ENCODE measurements around the gene IL9.

DNA sequence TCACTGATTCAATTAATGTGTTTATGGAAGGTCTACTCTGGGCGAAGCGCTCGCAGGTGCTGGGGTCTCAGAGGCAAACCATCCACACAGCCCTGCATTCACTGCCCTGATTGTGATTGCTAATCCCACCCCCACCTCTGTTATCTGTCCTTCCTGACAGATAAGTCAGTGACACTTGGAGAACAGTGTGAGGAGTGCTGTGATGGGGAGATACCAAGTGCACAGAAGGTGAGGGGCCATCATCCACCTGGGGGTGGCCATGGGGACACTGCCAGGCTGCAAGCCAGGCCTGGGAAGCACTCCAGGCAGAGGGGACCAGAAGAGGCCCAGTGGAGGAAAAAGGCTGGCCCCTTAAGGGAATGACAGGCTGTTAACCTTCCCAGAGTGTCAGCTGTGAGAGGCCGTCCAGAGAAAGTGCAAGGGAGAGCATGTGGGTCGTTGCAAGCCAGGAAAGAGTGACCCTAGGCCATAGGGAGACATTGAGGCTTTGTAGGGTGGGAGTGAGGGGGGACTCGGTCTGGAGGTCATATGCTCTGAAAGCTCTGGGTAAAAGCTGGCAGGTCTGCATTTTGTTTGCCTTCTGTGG is 18.0 kb downstream of the IL9 start:
- TF ChIP-seq, protein P1, sequence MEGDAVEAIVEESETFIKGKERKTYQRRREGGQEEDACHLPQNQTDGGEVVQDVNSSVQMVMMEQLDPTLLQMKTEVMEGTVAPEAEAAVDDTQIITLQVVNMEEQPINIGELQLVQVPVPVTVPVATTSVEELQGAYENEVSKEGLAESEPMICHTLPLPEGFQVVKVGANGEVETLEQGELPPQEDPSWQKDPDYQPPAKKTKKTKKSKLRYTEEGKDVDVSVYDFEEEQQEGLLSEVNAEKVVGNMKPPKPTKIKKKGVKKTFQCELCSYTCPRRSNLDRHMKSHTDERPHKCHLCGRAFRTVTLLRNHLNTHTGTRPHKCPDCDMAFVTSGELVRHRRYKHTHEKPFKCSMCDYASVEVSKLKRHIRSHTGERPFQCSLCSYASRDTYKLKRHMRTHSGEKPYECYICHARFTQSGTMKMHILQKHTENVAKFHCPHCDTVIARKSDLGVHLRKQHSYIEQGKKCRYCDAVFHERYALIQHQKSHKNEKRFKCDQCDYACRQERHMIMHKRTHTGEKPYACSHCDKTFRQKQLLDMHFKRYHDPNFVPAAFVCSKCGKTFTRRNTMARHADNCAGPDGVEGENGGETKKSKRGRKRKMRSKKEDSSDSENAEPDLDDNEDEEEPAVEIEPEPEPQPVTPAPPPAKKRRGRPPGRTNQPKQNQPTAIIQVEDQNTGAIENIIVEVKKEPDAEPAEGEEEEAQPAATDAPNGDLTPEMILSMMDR (IDR thresholded peaks at IDR 0.05): no peak
- TF ChIP-seq POLR2A (IDR thresholded peaks at IDR 0.05): no peak
